Testis (tissue), 2 donors: ENCODE results near the gene FHL3.

Experiments used
- POLR2A ChIP-seq: fragments of 450-650 bp; IDR thresholded peaks from one replicate; pipeline ENCODE4 v1.6.1; 2017; ENCODE audit warnings: antibody characterized with exemption, mild to moderate bottlenecking, moderate library complexity
- TF ChIP-seq, protein P1 (sequence below), 3 experiments: fragments of 450-650 bp in 2 of 3; fragments of 200-600 bp in 1 of 3; sonication (generic) in 1 of 3; IDR thresholded peaks; one replicate each; pipeline ENCODE4 v1.5.1; 2016 to 2019; ENCODE audit warnings: antibody characterized with exemption in 3 of 3, mild to moderate bottlenecking in 2 of 3, moderate library complexity in 1 of 3

DNA sequence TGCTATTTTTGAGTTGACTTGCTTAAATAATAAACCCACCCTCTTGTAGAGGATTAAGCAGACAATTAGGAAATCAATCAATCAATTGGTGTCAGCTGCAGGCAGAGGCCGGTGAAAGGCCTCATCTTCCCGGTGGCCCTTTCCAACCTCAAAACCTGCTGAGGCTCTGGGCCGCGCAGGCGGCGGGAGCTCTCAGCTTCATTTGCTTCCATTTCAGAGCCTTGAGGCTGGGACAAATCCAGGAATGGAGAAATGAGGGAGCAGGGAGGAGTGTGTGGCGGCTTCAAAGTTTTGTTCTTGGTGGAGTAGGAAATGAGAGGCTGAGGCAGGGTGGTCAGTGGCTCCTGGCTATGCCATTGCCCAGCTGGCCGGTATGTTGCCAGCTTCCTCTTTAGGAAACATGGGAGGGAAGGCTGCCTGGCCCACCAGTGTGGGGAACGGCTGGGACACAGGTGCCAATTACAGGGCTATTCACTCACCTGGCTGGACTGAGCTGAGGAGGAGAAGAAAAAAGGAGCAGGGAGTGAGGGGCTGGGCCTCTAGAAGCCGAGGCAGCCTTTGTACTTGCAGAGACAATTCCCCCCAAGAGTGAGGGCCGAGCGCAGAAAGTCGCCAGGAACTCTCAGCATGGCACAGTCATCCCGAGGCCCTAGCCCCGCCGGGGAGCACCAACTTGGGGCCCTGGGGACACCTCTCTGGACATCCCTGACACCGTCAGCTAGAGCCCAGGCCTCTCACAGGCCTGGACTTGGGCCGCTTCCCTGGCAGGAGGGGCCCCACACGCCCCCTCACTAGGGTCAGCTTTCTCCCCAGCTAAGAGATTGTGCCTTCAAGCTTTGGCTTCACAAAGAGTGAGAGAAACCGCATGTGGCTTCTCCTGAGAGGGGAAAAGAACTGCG is 36.9 kb upstream of the FHL3 start:
- TF ChIP-seq, protein P1, sequence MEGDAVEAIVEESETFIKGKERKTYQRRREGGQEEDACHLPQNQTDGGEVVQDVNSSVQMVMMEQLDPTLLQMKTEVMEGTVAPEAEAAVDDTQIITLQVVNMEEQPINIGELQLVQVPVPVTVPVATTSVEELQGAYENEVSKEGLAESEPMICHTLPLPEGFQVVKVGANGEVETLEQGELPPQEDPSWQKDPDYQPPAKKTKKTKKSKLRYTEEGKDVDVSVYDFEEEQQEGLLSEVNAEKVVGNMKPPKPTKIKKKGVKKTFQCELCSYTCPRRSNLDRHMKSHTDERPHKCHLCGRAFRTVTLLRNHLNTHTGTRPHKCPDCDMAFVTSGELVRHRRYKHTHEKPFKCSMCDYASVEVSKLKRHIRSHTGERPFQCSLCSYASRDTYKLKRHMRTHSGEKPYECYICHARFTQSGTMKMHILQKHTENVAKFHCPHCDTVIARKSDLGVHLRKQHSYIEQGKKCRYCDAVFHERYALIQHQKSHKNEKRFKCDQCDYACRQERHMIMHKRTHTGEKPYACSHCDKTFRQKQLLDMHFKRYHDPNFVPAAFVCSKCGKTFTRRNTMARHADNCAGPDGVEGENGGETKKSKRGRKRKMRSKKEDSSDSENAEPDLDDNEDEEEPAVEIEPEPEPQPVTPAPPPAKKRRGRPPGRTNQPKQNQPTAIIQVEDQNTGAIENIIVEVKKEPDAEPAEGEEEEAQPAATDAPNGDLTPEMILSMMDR (IDR thresholded peaks at IDR 0.05): no peak
- no peak for TF ChIP-seq POLR2A
